ENCODE results near the gene PTPRB. TPM values are rescaled to one million over a fixed set of nuclear protein-coding genes. Genes with fewer than 3 reads are reported as not detected.

Gene PTPRB
- polyA plus RNA-seq, 2 of the 4 experiments (the other 2 are of a cell fraction), result 0.34 to 0.57 TPM

- Histone ChIP-seq H3K27ac (no peak overlapping the region), H3K9me3 (no peaks in the 10 kb centered on the region), H3K4me3 (no peak overlapping the region), H3K4me2 (no peak overlapping the region), H3K4me1 (no peaks in the 10 kb centered on the region)
- ChIA-PET POLR2A (no interaction called here), CTCF (no interaction called here)
- DNase-seq (ENCODE audit: low read depth in 1 of 2, low spot score in 1 of 2) (no peak), ATAC-seq (no peak), FAIRE-seq (no peak)
- TF ChIP-seq RNF2 (IDR thresholded peaks at IDR 0.05; ENCODE audit: borderline replicate concordance, low read depth), result no peak
- no peak for TF ChIP-seq JUN (IDR thresholded peaks at IDR 0.05)
- no peak for TF ChIP-seq NR3C1 (IDR thresholded peaks at IDR 0.05)
- no peak for TF ChIP-seq PBX3 (IDR thresholded peaks at IDR 0.05)
- TF ChIP-seq EHMT2 (IDR thresholded peaks at IDR 0.05; ENCODE audit: low read depth), result no peak
- no peak for TF ChIP-seq CHD4 (IDR thresholded peaks at IDR 0.05; ENCODE audit: borderline replicate concordance)
- TF ChIP-seq CHD2 (IDR thresholded peaks at IDR 0.05; ENCODE audit: low read length, partially characterized antibody), result no peak
- TF ChIP-seq FOSL2 (IDR thresholded peaks at IDR 0.05), result no peak
- TF ChIP-seq FOSL2 (CRISPR knock-in tag; IDR thresholded peaks at IDR 0.05), result no peak
- TF ChIP-seq BHLHE40 (IDR thresholded peaks at IDR 0.05; ENCODE audit: low read depth, low read length), result no peak
- no peak for TF ChIP-seq RCOR1 (IDR thresholded peaks at IDR 0.05; ENCODE audit: low read depth, low read length)
- TF ChIP-seq ZC3H11A (IDR thresholded peaks at IDR 0.05), result no peak
- no peak for TF ChIP-seq GATA3 (IDR thresholded peaks at IDR 0.05; ENCODE audit: borderline replicate concordance)
- WGBS (ENCODE audit: missing lambda C conversion rate), result 60% methylated on average over 3 of the region's 3 CpGs
Observed at GRCh38 chr12:70529647-70530046, 107.6 kb downstream of the PTPRB start.

GRCh38 chr12:70520847-70521246 lies 116.4 kb downstream of the PTPRB start:
- Histone ChIP-seq H3K4me2 (no peak overlapping the region), H3K4me3 (no peak overlapping the region), H3K27ac (no peak overlapping the region), H3K9me3 (0 out of 3 replicates have a peak, but pooled peaks cover 3% of the 10 kb centered on the region), H3K4me1 (no peaks in the 10 kb centered on the region)
- TF ChIP-seq MYC (IDR thresholded peaks at IDR 0.05; ENCODE audit: borderline replicate concordance, low read length) (no peak), HOXB13 (CRISPR knock-in tag; IDR thresholded peaks at IDR 0.05; ENCODE audit: low read depth) (no peak)
- 0% methylated on average over 1 of the region's 1 CpG for WGBS (ENCODE audit: missing lambda C conversion rate)
- ChIA-PET CTCF (interaction anchor here (0.6 kb wide), 1 partner anchor 847 kb away, joined by 3 read pairs; no protein-coding TSS in a partner anchor), POLR2A (no interaction called here)
- ATAC-seq (no peak), DNase-seq (ENCODE audit: low read depth in 1 of 2, low spot score in 1 of 2) (no peak), FAIRE-seq (no peak)

- ChIA-PET CTCF (no interaction called here), POLR2A (no interaction called here)
- no peak overlapping the region for H3K27ac ChIP-seq
- no peak for FAIRE-seq
- ATAC-seq, result no peak
- DNase-seq (ENCODE audit: low read depth in 1 of 2, low spot score in 1 of 2), result no peak
- no peaks in the 10 kb centered on the region for H3K4me1 ChIP-seq
- H3K9me3 ChIP-seq, result no peaks in the 10 kb centered on the region
- H3K4me2 ChIP-seq, result no peak overlapping the region
- no peak for TF ChIP-seq REST (IDR thresholded peaks at IDR 0.05)
- no peak for TF ChIP-seq ESRRA (IDR thresholded peaks at IDR 0.05; ENCODE audit: borderline replicate concordance, low read length)
- H3K4me3 ChIP-seq, result no peak overlapping the region
Observed at GRCh38 chr12:70513426-70513825, 123.8 kb downstream of the PTPRB start.

- ChIA-PET CTCF (no interaction called here), POLR2A (no interaction called here)
- TF ChIP-seq HOXB5 (CRISPR knock-in tag; IDR thresholded peaks at IDR 0.05), result no peak
- no peak for TF ChIP-seq PBX3 (IDR thresholded peaks at IDR 0.05)
- no peak for TF ChIP-seq BHLHE40 (IDR thresholded peaks at IDR 0.05; ENCODE audit: low read depth, low read length)
- TF ChIP-seq BCL3 (IDR thresholded peaks at IDR 0.05), result no peak
- no peak overlapping the region for H3K4me2 ChIP-seq
- H3K4me3 ChIP-seq, result no peak overlapping the region
- DNase-seq (ENCODE audit: low read depth in 1 of 2, low spot score in 1 of 2), result peak in 1 of 2 experiments; percentile 9
- ATAC-seq, result no peak
- no peak for FAIRE-seq
- no peak overlapping the region for H3K27ac ChIP-seq
- WGBS (ENCODE audit: missing lambda C conversion rate), result 86% methylated on average over 1 of the region's 1 CpG
- no peaks in the 10 kb centered on the region for H3K9me3 ChIP-seq
- no peaks in the 10 kb centered on the region for H3K4me1 ChIP-seq
Observed at GRCh38 chr12:70508178-70508577, 129.1 kb downstream of the PTPRB start.
